ENCODE data around the gene CDH13.

DNA sequence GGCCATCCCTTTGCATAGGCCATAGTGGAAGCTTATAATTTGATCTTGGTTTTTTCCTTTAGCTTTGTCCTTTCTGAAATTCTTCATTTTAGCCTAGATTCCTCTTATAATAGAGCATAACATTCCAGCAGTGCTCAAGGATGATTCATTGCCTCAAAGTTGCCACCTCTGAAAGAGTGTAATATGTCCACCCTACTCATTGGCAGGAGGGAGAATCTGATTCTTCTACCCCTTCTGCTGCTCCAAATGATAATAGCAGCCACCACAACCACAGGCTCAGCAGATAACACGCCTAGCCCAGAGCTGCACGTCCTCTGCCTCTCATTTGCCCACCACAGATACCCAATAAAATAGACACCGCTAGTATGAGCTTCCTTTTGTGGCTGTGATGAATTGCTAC, 843.6 kb downstream of the CDH13 start:
- no peak for TF ChIP-seq POLR2A (IDR thresholded peaks at IDR 0.05)
- TF ChIP-seq, protein P1, sequence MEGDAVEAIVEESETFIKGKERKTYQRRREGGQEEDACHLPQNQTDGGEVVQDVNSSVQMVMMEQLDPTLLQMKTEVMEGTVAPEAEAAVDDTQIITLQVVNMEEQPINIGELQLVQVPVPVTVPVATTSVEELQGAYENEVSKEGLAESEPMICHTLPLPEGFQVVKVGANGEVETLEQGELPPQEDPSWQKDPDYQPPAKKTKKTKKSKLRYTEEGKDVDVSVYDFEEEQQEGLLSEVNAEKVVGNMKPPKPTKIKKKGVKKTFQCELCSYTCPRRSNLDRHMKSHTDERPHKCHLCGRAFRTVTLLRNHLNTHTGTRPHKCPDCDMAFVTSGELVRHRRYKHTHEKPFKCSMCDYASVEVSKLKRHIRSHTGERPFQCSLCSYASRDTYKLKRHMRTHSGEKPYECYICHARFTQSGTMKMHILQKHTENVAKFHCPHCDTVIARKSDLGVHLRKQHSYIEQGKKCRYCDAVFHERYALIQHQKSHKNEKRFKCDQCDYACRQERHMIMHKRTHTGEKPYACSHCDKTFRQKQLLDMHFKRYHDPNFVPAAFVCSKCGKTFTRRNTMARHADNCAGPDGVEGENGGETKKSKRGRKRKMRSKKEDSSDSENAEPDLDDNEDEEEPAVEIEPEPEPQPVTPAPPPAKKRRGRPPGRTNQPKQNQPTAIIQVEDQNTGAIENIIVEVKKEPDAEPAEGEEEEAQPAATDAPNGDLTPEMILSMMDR (IDR thresholded peaks at IDR 0.05) = no peak

Data from body of pancreas (tissue), 4 donors.